K562 (cell line): Measurements from ENCODE around the gene LMAN2L. TPM values are rescaled to one million over a fixed set of nuclear protein-coding genes. Genes with fewer than 3 reads are reported as not detected.

Experiments used
- ATAC-seq: fragments of 200-7000 bp; cut with Tn5 transposase; 3 replicates; pipeline ENCODE4 v1.9.1; 2020; ENCODE audit warnings: moderate library complexity
- BruUV-seq: library from RNA; stranded (reverse); fragments of 400-500 nt; replicated peaks from 2 replicates; lab custom pipeline; 2021; lab: Mats Ljungman, UMichigan
- CTCF ChIA-PET: fragments of 300-600 bp; formaldehyde crosslinking; extraction: SDS; loops from one replicate; lab custom pipeline; 2021; ENCODE audit warnings: low intra/inter-chr PET ratio; lab: Yijun Ruan, JAX
- POLR2A ChIA-PET: fragments of 300-600, 350-650 bp; sonication (Branson Sonifier 250); formaldehyde crosslinking; extraction: SDS; loops from one replicate; lab custom pipeline; 2021; ENCODE audit warnings: antibody characterized with exemption, inconsistent platforms; lab: Yijun Ruan, JAX
- DNase-seq, 4 experiments: peaks; one replicate each; pipeline versions ENCODE4 v3.0.0 to v3.0.0-alpha.2; 2011 to 2018; ENCODE audit warnings: low spot score in 3 of 4, mixed read lengths in 3 of 4; ENCODE audit errors: extremely low read depth in 1 of 4
- FAIRE-seq: peaks from 2 replicates; lab custom pipeline; 2011; peaks lifted over from hg19 to GRCh38; lab: Jason Lieb, UNC
- H2AFZ ChIP-seq: 2 replicates; pipeline ENCODE4 v1.6.0; 2011; ENCODE audit warnings: low read depth, low read length, control low read depth, inconsistent platforms
- H3K27ac ChIP-seq: fragments of 200-600 bp; 3 replicates; pipeline ENCODE4 v1.8.0; 2011; ENCODE audit warnings: low read depth, mild to moderate bottlenecking, control low read depth, inconsistent platforms, low read length, moderate library complexity, mixed read lengths; ENCODE audit errors: extremely low read depth
- H3K27me3 ChIP-seq, 2 experiments: fragments of 300-600 bp in 1 of 2; 2 replicates in 1 of 2; 3 replicates in 1 of 2; pipeline versions ENCODE4 v1.6.0 to v1.8.0; 2011; ENCODE audit warnings: inconsistent platforms in 2 of 2, low read length in 2 of 2, mild to moderate bottlenecking in 1 of 2, mixed read lengths in 1 of 2, moderate library complexity in 1 of 2; ENCODE audit not compliant: control insufficient read depth in 2 of 2, insufficient read depth in 2 of 2
- H3K36me3 ChIP-seq: fragments of 300-600 bp; 3 replicates; pipeline ENCODE4 v1.8.0; 2011; ENCODE audit warnings: mild to moderate bottlenecking, low read length, inconsistent platforms; ENCODE audit not compliant: control insufficient read depth, insufficient read depth
- H3K4me1 ChIP-seq, 2 experiments: fragments of 200-600 bp in 1 of 2; replicated peaks in 1 of 2; 2 replicates in 1 of 2; 3 replicates in 1 of 2; pipeline versions ENCODE4 v1.5.1 to v1.8.0; 2011; ENCODE audit warnings: inconsistent platforms in 2 of 2, low read length in 2 of 2, mild to moderate bottlenecking in 1 of 2, mixed read lengths in 1 of 2, moderate library complexity in 1 of 2; ENCODE audit not compliant: control insufficient read depth in 2 of 2, insufficient read depth in 2 of 2
- H3K4me2 ChIP-seq: 2 replicates; pipeline ENCODE4 v1.6.1; 2011; ENCODE audit warnings: low read length, control low read depth, inconsistent platforms, mixed read lengths; ENCODE audit not compliant: insufficient read depth
- H3K4me3 ChIP-seq: fragments of 200-600 bp; sonication (generic), shearing (Covaris generic); 2 replicates; pipeline ENCODE4 v1.5.1; 2016; ENCODE audit warnings: control low read depth, inconsistent platforms
- H3K79me2 ChIP-seq: fragments of 200-600 bp; 3 replicates; pipeline ENCODE4 v1.8.0; 2011; ENCODE audit warnings: low read length, inconsistent platforms; ENCODE audit not compliant: control insufficient read depth, insufficient read depth
- H3K9ac ChIP-seq, 2 experiments: 2 replicates each; pipeline versions ENCODE4 v1.6.0 to v1.6.1; 2011; ENCODE audit warnings: low read depth in 2 of 2, low read length in 2 of 2, control low read depth in 1 of 2, inconsistent platforms in 1 of 2, mild to moderate bottlenecking in 1 of 2, mixed read lengths in 1 of 2; ENCODE audit not compliant: insufficient read depth in 1 of 2
- H3K9me1 ChIP-seq: one replicate; pipeline ENCODE4 v1.6.0; 2011; ENCODE audit warnings: inconsistent platforms, mild to moderate bottlenecking, low read length, moderate library complexity; ENCODE audit not compliant: control insufficient read depth, insufficient read depth
- H3K9me3 ChIP-seq: replicated peaks from 2 replicates; pipeline ENCODE4 v1.5.1; 2011; ENCODE audit warnings: low read depth, low read length, inconsistent platforms; ENCODE audit not compliant: control insufficient read depth, insufficient read depth
- H4K20me1 ChIP-seq: replicated peaks from 2 replicates; pipeline ENCODE4 v1.6.1; 2011; ENCODE audit warnings: low read length, inconsistent platforms, mixed read lengths; ENCODE audit not compliant: control insufficient read depth, insufficient read depth
- CBX1 ChIP-seq: sonication (generic); IDR thresholded peaks from 2 replicates; pipeline ENCODE4 v1.6.1; 2016; ENCODE audit warnings: antibody characterized with exemption, low read depth, mild to moderate bottlenecking
- CEBPB ChIP-seq: fragments of 450-650 bp; IDR thresholded peaks from 2 replicates; pipeline ENCODE4 v1.6.1; 2016; ENCODE audit warnings: missing genetic modification characterization, missing compliant biosample characterization
- HMBOX1 ChIP-seq: sonication (generic); IDR thresholded peaks from 2 replicates; pipeline ENCODE4 v1.6.1; 2016
- NFIC ChIP-seq: fragments of 450-650 bp; IDR thresholded peaks from 2 replicates; pipeline ENCODE4 v1.6.1; 2017; ENCODE audit warnings: mild to moderate bottlenecking, inconsistent platforms
- RB1 ChIP-seq: fragments of 450-650 bp; IDR thresholded peaks from 2 replicates; pipeline ENCODE4 v1.6.1; 2017; ENCODE audit warnings: low read depth, mild to moderate bottlenecking
- SMAD1 ChIP-seq: fragments of 150-350 bp; IDR thresholded peaks from 2 replicates; pipeline ENCODE4 v1.6.1; 2014; ENCODE audit warnings: low read length, low read depth; ENCODE audit not compliant: partially characterized antibody
- SMARCE1 ChIP-seq: fragments of 450-650 bp; IDR thresholded peaks from 2 replicates; pipeline ENCODE4 v1.7.1; 2016; ENCODE audit warnings: mild to moderate bottlenecking
- SREBF1 ChIP-seq: fragments of 150-350 bp; IDR thresholded peaks from 2 replicates; pipeline ENCODE4 v1.6.1; 2014; ENCODE audit warnings: antibody characterized with exemption, low read depth, low read length, borderline replicate concordance
- TFAM ChIP-seq: fragments of 250-450 bp; sonication (Bioruptor Pico); conservative IDR thresholded peaks from 2 replicates; pipeline ENCODE4 v1.5.0; 2021; ENCODE audit warnings: mild to moderate bottlenecking, moderate library complexity
- WGBS: fragments of 100-300 bp; shearing (Covaris generic); methylation state at CpG from one replicate; pipeline ENCODE4 v1.1.6; 2016; ENCODE audit warnings: low coverage, mixed read lengths; ENCODE audit not compliant: insufficient coverage; ENCODE audit errors: missing lambda C conversion rate; 5-methylcytosine and 5-hydroxymethylcytosine counted together
- in situ Hi-C: fragments of 300-500 bp; cut with MboI; formaldehyde crosslinking; loops from 4 replicates; pipeline ENCODE4 v1.15.0; 2018; ENCODE audit warnings: inconsistent platforms, mixed read lengths
- intact Hi-C: fragments of 100-400 bp; cut with micrococcal nuclease; formaldehyde crosslinking; loops from 2 replicates; pipeline ENCODE4 v1.14.2; 2022
- polyA plus RNA-seq, 8 experiments: library from polyadenylated mRNA; depleted of rRNA in 4 of 8; stranded (reverse) in 5 of 8; unstranded in 3 of 8; fragments of >200 nt; fragmentation: Nextera tagmentation in 2 of 8; fragmentation: Illumina TruSeq in 1 of 8; extraction: Ambion mirVana in 2 of 8; extraction: Trizol in 1 of 8; gene quantifications; 2 replicates each; pipeline versions ENCODE4 v1.2.1 to v1.2.3, GENCODE V29; 2011 to 2014; ENCODE audit warnings: inconsistent platforms in 1 of 8, missing spikeins in 1 of 8
- total RNA-seq, 7 experiments: library from RNA; depleted of rRNA in 6 of 7; stranded (reverse); fragments of >200 nt in 6 of 7; fragmentation: Illumina TruSeq in 2 of 7; extraction: Trizol in 2 of 7; gene quantifications; 2 replicates each; pipeline versions ENCODE4 v1.2.1 to v1.2.3, GENCODE V29; 2011 to 2021; ENCODE audit warnings: low replicate concordance in 1 of 7
- TF ChIP-seq, protein P1 (sequence below): sonication (generic); formaldehyde crosslinking; IDR thresholded peaks from 2 replicates; pipeline ENCODE4 v1.8.1; 2023; ENCODE audit warnings: mild to moderate bottlenecking, missing genetic modification reagents

Gene LMAN2L
- total and polyA plus RNA-seq, 9 of the 15 experiments (the other 6 are each of a cell fraction or from before 2014, with no cell fraction given), result 7.2 to 37.7 (median 12.5) TPM

GRCh38 chr2:96702098-96702785, 37.6 kb downstream of the LMAN2L start:
- no peak for TF ChIP-seq SMARCE1
- TF ChIP-seq, protein P1, sequence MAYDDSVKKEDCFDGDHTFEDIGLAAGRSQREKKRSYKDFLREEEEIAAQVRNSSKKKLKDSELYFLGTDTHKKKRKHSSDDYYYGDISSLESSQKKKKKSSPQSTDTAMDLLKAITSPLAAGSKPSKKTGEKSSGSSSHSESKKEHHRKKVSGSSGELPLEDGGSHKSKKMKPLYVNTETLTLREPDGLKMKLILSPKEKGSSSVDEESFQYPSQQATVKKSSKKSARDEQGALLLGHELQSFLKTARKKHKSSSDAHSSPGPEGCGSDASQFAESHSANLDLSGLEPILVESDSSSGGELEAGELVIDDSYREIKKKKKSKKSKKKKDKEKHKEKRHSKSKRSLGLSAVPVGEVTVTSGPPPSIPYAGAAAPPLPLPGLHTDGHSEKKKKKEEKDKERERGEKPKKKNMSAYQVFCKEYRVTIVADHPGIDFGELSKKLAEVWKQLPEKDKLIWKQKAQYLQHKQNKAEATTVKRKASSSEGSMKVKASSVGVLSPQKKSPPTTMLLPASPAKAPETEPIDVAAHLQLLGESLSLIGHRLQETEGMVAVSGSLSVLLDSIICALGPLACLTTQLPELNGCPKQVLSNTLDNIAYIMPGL, result no peak
- no peak for TF ChIP-seq TFAM
- no peak for TF ChIP-seq CBX1
- TF ChIP-seq SMAD1, result no peak
- TF ChIP-seq NFIC, result no peak
- no peak for TF ChIP-seq RB1
- no peak for TF ChIP-seq SREBF1
- TF ChIP-seq CEBPB (tag), result no peak
- TF ChIP-seq HMBOX1, result no peak
- H3K4me1 ChIP-seq, result no peaks in the 10 kb centered on the region
- no peak overlapping the region for H3K27ac ChIP-seq
- peaks cover 15% of the 10 kb centered on the region; the same call in 2 of the 3 replicates for H3K36me3 ChIP-seq
- intact Hi-C loops, result no loop called here
- H3K9me1 ChIP-seq, result peaks cover 6% of the 10 kb centered on the region
- 0 out of 5 replicates have a peak, but pooled peaks cover 0 to 13% of the 10 kb centered on the region in 2 experiments for H3K27me3 ChIP-seq
- 61% methylated on average over 17 of the region's 17 CpGs for WGBS
- no peak overlapping the region for H3K4me2 ChIP-seq
- BruUV-seq, result no TSS peak
- in situ Hi-C loops, result no loop called here
- ChIA-PET POLR2A (interaction anchor here (0.5 to 1.6 kb wide), 2 partner anchors 11 to 13 kb away, joined by 3 to 4 read pairs; no protein-coding TSS in a partner anchor), CTCF (no interaction called here)
- no peak for FAIRE-seq
- H3K9me3 ChIP-seq, result no peaks in the 10 kb centered on the region
- no peaks in the 10 kb centered on the region for H3K79me2 ChIP-seq
- ATAC-seq, result no peak
- peaks cover 5% of the 10 kb centered on the region; the same call in 1 of the 2 replicates for H4K20me1 ChIP-seq
- H2AFZ ChIP-seq, result no peak overlapping the region
- H3K9ac ChIP-seq, result no peak overlapping the region
- no peak for DNase-seq
- no peak overlapping the region for H3K4me3 ChIP-seq
